HepG2 (cell line): ENCODE measurements around the gene CKS1B. TPM values are rescaled to one million over a fixed set of nuclear protein-coding genes. Genes with fewer than 3 reads are reported as not detected.

Experiments used
- BCL3 ChIP-seq: sonication (generic); formaldehyde crosslinking; IDR thresholded peaks from 2 replicates; pipeline ENCODE4 v1.5.1; 2020; ENCODE audit warnings: mild to moderate bottlenecking, missing genetic modification reagents, moderate library complexity
- BORCS8-MEF2B ChIP-seq: sonication (generic); formaldehyde crosslinking; IDR thresholded peaks from 2 replicates; pipeline ENCODE4 v1.8.0; 2022; ENCODE audit warnings: mild to moderate bottlenecking, missing genetic modification reagents
- CBFB ChIP-seq: sonication (generic); formaldehyde crosslinking; IDR thresholded peaks from 2 replicates; pipeline ENCODE4 v1.4.0; 2020; ENCODE audit warnings: missing genetic modification reagents
- SIX4 ChIP-seq: sonication (generic); formaldehyde crosslinking; IDR thresholded peaks from 2 replicates; pipeline ENCODE4 v1.4.0; 2020; ENCODE audit warnings: missing genetic modification reagents
- SOX13 ChIP-seq, 3 experiments: fragments of 450-650 bp in 1 of 3; sonication (generic) in 1 of 3; formaldehyde crosslinking in 1 of 3; IDR thresholded peaks in 2 of 3; conservative IDR thresholded peaks in 1 of 3; 2 replicates each; pipeline versions ENCODE4 v1.5.0 to v1.6.1; 2016 to 2020; ENCODE audit warnings: antibody characterized with exemption in 1 of 3, mild to moderate bottlenecking in 1 of 3, missing compliant biosample characterization in 1 of 3, missing genetic modification reagents in 1 of 3, moderate library complexity in 1 of 3
- TFE3 ChIP-seq: IDR thresholded peaks from 2 replicates; pipeline ENCODE4 v1.6.1; 2016
- TMF1 ChIP-seq: sonication (generic); formaldehyde crosslinking; IDR thresholded peaks from 2 replicates; pipeline ENCODE4 v1.8.1; 2022; ENCODE audit warnings: low read depth, missing genetic modification reagents
- ZBTB10 ChIP-seq: sonication (generic); formaldehyde crosslinking; IDR thresholded peaks from 2 replicates; pipeline ENCODE4 v1.4.0; 2020; ENCODE audit warnings: missing genetic modification reagents, borderline replicate concordance
- ZFP41 ChIP-seq: sonication (generic); formaldehyde crosslinking; IDR thresholded peaks from 2 replicates; pipeline ENCODE4 v1.4.0; 2020; ENCODE audit warnings: mild to moderate bottlenecking, missing genetic modification reagents, borderline replicate concordance
- ZHX1 ChIP-seq: sonication (generic); formaldehyde crosslinking; IDR thresholded peaks from 2 replicates; pipeline ENCODE4 v1.8.1; 2022; ENCODE audit warnings: low read depth, mild to moderate bottlenecking, missing genetic modification reagents
- ZKSCAN1 ChIP-seq: fragments of 150-350 bp; IDR thresholded peaks from 2 replicates; pipeline ENCODE4 v1.6.1; 2014; ENCODE audit warnings: low read length
- ZNF180 ChIP-seq: sonication (generic); formaldehyde crosslinking; IDR thresholded peaks from 2 replicates; pipeline ENCODE4 v1.4.0; 2020; ENCODE audit warnings: low read depth, missing genetic modification reagents, borderline replicate concordance
- ZNF724P ChIP-seq: sonication (generic); formaldehyde crosslinking; IDR thresholded peaks from 2 replicates; pipeline ENCODE4 v1.8.0; 2022; ENCODE audit warnings: missing genetic modification reagents, borderline replicate concordance
- ZSCAN9 ChIP-seq: IDR thresholded peaks from 2 replicates; pipeline ENCODE4 v1.6.1; 2016; ENCODE audit warnings: borderline replicate concordance
- polyA plus RNA-seq, 8 experiments: library from polyadenylated mRNA; depleted of rRNA in 3 of 8; stranded (reverse) in 7 of 8; unstranded in 1 of 8; fragments of >200 nt; fragmentation: Illumina TruSeq in 4 of 8; extraction: Trizol in 4 of 8; gene quantifications; 2 replicates each; pipeline versions ENCODE4 v1.2.1 to v1.2.3, GENCODE V29; 2011 to 2016; ENCODE audit warnings: low read depth in 4 of 8, missing spikeins in 1 of 8, mixed read lengths in 1 of 8; ENCODE audit not compliant: insufficient read depth in 1 of 8
- total RNA-seq, 5 experiments: library from RNA; depleted of rRNA; stranded (reverse); fragments of >200 nt; fragmentation: Illumina TruSeq; extraction: Trizol; gene quantifications; 2 replicates each; pipeline ENCODE4 v1.2.3, GENCODE V29; 2016; ENCODE audit warnings: low read depth in 1 of 5

CKS1B gene
- total and polyA plus RNA-seq, 2 of the 13 experiments (the other 11 are each of a cell fraction or from before 2014, with no cell fraction given), result 217 to 222 TPM

GRCh38 chr1:154961207-154962155 lies 13.0 kb upstream of the CKS1B start, which contains the start of gene PYGO2 (continued):
- TF ChIP-seq ZBTB10, result no peak; the same call in 1 of the 2 replicates
- no peak for TF ChIP-seq SOX13 (IDR thresholded peaks at IDR 0.05)
- peak in 1 of 2 experiments; percentile 3; a peak in 1 of 4 replicates for TF ChIP-seq SOX13 (CRISPR knock-in tag; conservative IDR thresholded peaks at IDR 0.05 in 1 of 2, IDR thresholded peaks at IDR 0.05 in 1 of 2)
- TF ChIP-seq TMF1 (CRISPR knock-in tag), result peak; percentile 23; the same call in 1 of the 2 replicates
- no peak; the same call in 1 of the 2 replicates for TF ChIP-seq ZFP41 (CRISPR knock-in tag)
- TF ChIP-seq BORCS8-MEF2B (CRISPR knock-in tag), result peak; percentile 82
- no peak for TF ChIP-seq SIX4 (CRISPR knock-in tag)
- TF ChIP-seq TFE3, result no peak
- TF ChIP-seq BCL3 (CRISPR knock-in tag), result peak; percentile 78; the same call in 1 of the 2 replicates
- no peak for TF ChIP-seq ZNF180
- TF ChIP-seq CBFB (CRISPR knock-in tag), result peak; percentile 84
- peak; percentile 60; the same call in 1 of the 2 replicates for TF ChIP-seq ZSCAN9 (CRISPR knock-in tag)
- no peak for TF ChIP-seq ZKSCAN1
- TF ChIP-seq ZNF724P (CRISPR knock-in tag), result no peak
- peak; percentile 64; the same call in 1 of the 2 replicates for TF ChIP-seq ZHX1
